ENCODE measurements around the gene PNCK. TPM values are rescaled to one million over a fixed set of nuclear protein-coding genes. Genes with fewer than 3 reads are reported as not detected.
"Not testable (repeated sequence)": the region's sequence is repeated elsewhere in the genome, so short reads cannot be mapped to it uniquely, and the experiment has no call there.

Gene PNCK
- total and polyA plus RNA-seq, 8 donors, result 0.28 to 0.99 (median 0.49) TPM; not detected in 3

- TF ChIP-seq CTCF (IDR thresholded peaks at IDR 0.05), result no peak
- 78 to 89% methylated on average over 14 to 15 of the region's 16 CpGs for WGBS, 2 donors
- no peak for ATAC-seq
- H3K27ac ChIP-seq, result no peak overlapping the region
- H3K36me3 ChIP-seq, result no peaks in the 10 kb centered on the region
- FAIRE-seq, result no peak
- H3K4me3 ChIP-seq, result no peak overlapping the region
- DNase-seq, result no peak
- no peaks in the 10 kb centered on the region for H3K9me3 ChIP-seq
- intact Hi-C loops (cut with DNase I), result no loop called here
- no peaks in the 10 kb centered on the region for H3K27me3 ChIP-seq
- H3K4me1 ChIP-seq, result no peaks in the 10 kb centered on the region
These were observed 24.6 kb upstream of the PNCK start for GRCh38 chrX:153697924-153698865.

- H3K27ac ChIP-seq; H3K27me3 ChIP-seq; H3K36me3 ChIP-seq; intact Hi-C loops (cut with DNase I); FAIRE-seq; ATAC-seq; DNase-seq; H3K9me3 ChIP-seq; H3K4me3 ChIP-seq; H3K4me1 ChIP-seq: not testable (repeated sequence)
- WGBS, 2 donors, result 81 to 92% methylated on average over 16 of the region's 16 CpGs
These were observed 23.5 kb upstream of the PNCK start for GRCh38 chrX:153696986-153697722.

GRCh38 chrX:153696538-153696937 is 22.9 kb upstream of the PNCK start:
- intact Hi-C loops (cut with DNase I); H3K27me3 ChIP-seq; H3K4me3 ChIP-seq; H3K4me1 ChIP-seq; ATAC-seq; FAIRE-seq; H3K36me3 ChIP-seq; H3K27ac ChIP-seq; H3K9me3 ChIP-seq: not testable (repeated sequence)
- WGBS, 2 donors, result 75 to 85% methylated on average over 10 of the region's 10 CpGs
- DNase-seq, result peak in 1 of 6 donors; percentile 64

GRCh38 chrX:153696100-153696499 is 22.5 kb upstream of the PNCK start:
- Histone ChIP-seq H3K27me3 (no peaks in the 10 kb centered on the region), H3K4me3 (no peak overlapping the region), H3K9me3 (no peaks in the 10 kb centered on the region), H3K27ac (no peak overlapping the region), H3K4me1 (no peaks in the 10 kb centered on the region), H3K36me3 (no peaks in the 10 kb centered on the region)
- no peak for TF ChIP-seq CTCF (IDR thresholded peaks at IDR 0.05)
- DNase-seq (no peak), FAIRE-seq (no peak), ATAC-seq (no peak)
- intact Hi-C loops (cut with DNase I), result no loop called here
- 77 to 87% methylated on average over 15 of the region's 15 CpGs for WGBS, 2 donors

- H3K4me1 ChIP-seq, result no peaks in the 10 kb centered on the region
- ATAC-seq, result no peak
- intact Hi-C loops (cut with DNase I), result no loop called here
- no peaks in the 10 kb centered on the region for H3K9me3 ChIP-seq
- H3K27me3 ChIP-seq, result no peaks in the 10 kb centered on the region
- TF ChIP-seq CTCF (IDR thresholded peaks at IDR 0.05), result no peak
- H3K27ac ChIP-seq, result no peak overlapping the region
- no peak overlapping the region for H3K4me3 ChIP-seq
- no peaks in the 10 kb centered on the region for H3K36me3 ChIP-seq
- no peak for FAIRE-seq
- peak in 2 of 6 donors; percentile 49 to 52 for DNase-seq
- 82 to 84% methylated on average over 21 to 23 of the region's 23 CpGs for WGBS, 2 donors
These were observed 21.2 kb upstream of the PNCK start for GRCh38 chrX:153694687-153695270.

GRCh38 chrX:153694256-153694655 is 20.6 kb upstream of the PNCK start:
- H3K4me1 ChIP-seq; H3K27me3 ChIP-seq; ATAC-seq; intact Hi-C loops (cut with DNase I); H3K27ac ChIP-seq; H3K36me3 ChIP-seq; H3K9me3 ChIP-seq; H3K4me3 ChIP-seq; FAIRE-seq: not testable (repeated sequence)
- peak in 1 of 6 donors; percentile 67 for DNase-seq
- WGBS, 2 donors, result 83 to 87% methylated on average over 16 of the region's 16 CpGs

Data from pancreas (tissue), 10 donors.